ENCODE measurements around the gene AAGAB.

AAGAB gene

GRCh38 chr15:67207555-67208207 lies 46.8 kb downstream of the AAGAB start:
- no peak for DNase-seq
- H3K27me3 Mint-ChIP-seq, result no peaks in the 10 kb centered on the region
- H3K36me3 Mint-ChIP-seq (ENCODE audit: low read depth), result peaks cover 83% of the 10 kb centered on the region
- no peak overlapping the region for H3K27ac Mint-ChIP-seq
- no peaks in the 10 kb centered on the region for H3K9me3 Mint-ChIP-seq
- H3K4me3 Mint-ChIP-seq, result no peak overlapping the region
- H3K4me1 Mint-ChIP-seq (ENCODE audit: low read depth), result no peaks in the 10 kb centered on the region

GRCh38 chr15:67202991-67203390 lies 51.5 kb downstream of the AAGAB start:
- H3K27me3 Mint-ChIP-seq, result no peaks in the 10 kb centered on the region
- peaks cover 96% of the 10 kb centered on the region for H3K36me3 Mint-ChIP-seq (ENCODE audit: low read depth)
- no peak for DNase-seq
- no peak overlapping the region for H3K4me3 Mint-ChIP-seq
- no peaks in the 10 kb centered on the region for H3K9me3 Mint-ChIP-seq
- no peak overlapping the region for H3K27ac Mint-ChIP-seq
- peaks cover 15% of the 10 kb centered on the region for H3K4me1 Mint-ChIP-seq (ENCODE audit: low read depth)

GRCh38 chr15:67202091-67202490 lies 52.4 kb downstream of the AAGAB start:
- peaks cover 17% of the 10 kb centered on the region for H3K4me1 Mint-ChIP-seq (ENCODE audit: low read depth)
- H3K27ac Mint-ChIP-seq, result no peak overlapping the region
- no peaks in the 10 kb centered on the region for H3K9me3 Mint-ChIP-seq
- no peaks in the 10 kb centered on the region for H3K27me3 Mint-ChIP-seq
- no peak for DNase-seq
- H3K36me3 Mint-ChIP-seq (ENCODE audit: low read depth), result peaks cover 96% of the 10 kb centered on the region
- H3K4me3 Mint-ChIP-seq, result no peak overlapping the region

GRCh38 chr15:67201136-67201535 lies 53.3 kb downstream of the AAGAB start:
- peak overlapping the region; percentile 33 for H3K27ac Mint-ChIP-seq
- no peak overlapping the region for H3K4me3 Mint-ChIP-seq
- peaks cover 17% of the 10 kb centered on the region for H3K4me1 Mint-ChIP-seq (ENCODE audit: low read depth)

GRCh38 chr15:67199881-67200763 lies 54.3 kb downstream of the AAGAB start:
- H3K27ac Mint-ChIP-seq, result peak overlapping the region; percentile 20
- H3K4me1 Mint-ChIP-seq (ENCODE audit: low read depth), result peaks cover 17% of the 10 kb centered on the region
- no peaks in the 10 kb centered on the region for H3K9me3 Mint-ChIP-seq
- DNase-seq, result no peak
- peaks cover 95% of the 10 kb centered on the region for H3K36me3 Mint-ChIP-seq (ENCODE audit: low read depth)
- no peaks in the 10 kb centered on the region for H3K27me3 Mint-ChIP-seq
- H3K4me3 Mint-ChIP-seq, result no peak overlapping the region

More at GRCh38 chr15:67201136-67201535, 53.3 kb downstream of the AAGAB start:
- Mint-ChIP-seq H3K36me3 (ENCODE audit: low read depth) (peaks cover 97% of the 10 kb centered on the region), H3K9me3 (no peaks in the 10 kb centered on the region), H3K27me3 (no peaks in the 10 kb centered on the region)
- no peak for DNase-seq

- Mint-ChIP-seq H3K36me3 (ENCODE audit: low read depth) (peaks cover 95% of the 10 kb centered on the region), H3K27ac (peak overlapping the region; percentile 20), H3K27me3 (no peaks in the 10 kb centered on the region), H3K9me3 (no peaks in the 10 kb centered on the region), H3K4me1 (ENCODE audit: low read depth) (peaks cover 17% of the 10 kb centered on the region), H3K4me3 (no peak overlapping the region)
- DNase-seq, result no peak
Observed at GRCh38 chr15:67199391-67199790, 55.1 kb downstream of the AAGAB start.

GRCh38 chr15:67198157-67198754 lies 56.2 kb downstream of the AAGAB start:
- Mint-ChIP-seq H3K4me3 (no peak overlapping the region), H3K27ac (peak overlapping the region; percentile 81), H3K9me3 (no peaks in the 10 kb centered on the region), H3K4me1 (ENCODE audit: low read depth) (peaks cover 17% of the 10 kb centered on the region), H3K27me3 (no peaks in the 10 kb centered on the region), H3K36me3 (ENCODE audit: low read depth) (peaks cover 95% of the 10 kb centered on the region)
- peak; percentile 31 for DNase-seq

- H3K4me1 Mint-ChIP-seq (ENCODE audit: low read depth), result peaks cover 19% of the 10 kb centered on the region
Observed at GRCh38 chr15:67197364-67197695, 57.1 kb downstream of the AAGAB start.

GRCh38 chr15:67196672-67197363 lies 57.6 kb downstream of the AAGAB start:
- H3K9me3 Mint-ChIP-seq, result no peaks in the 10 kb centered on the region
- H3K4me3 Mint-ChIP-seq, result no peak overlapping the region
- peaks cover 96% of the 10 kb centered on the region for H3K36me3 Mint-ChIP-seq (ENCODE audit: low read depth)
- H3K27ac Mint-ChIP-seq, result peak overlapping the region; percentile 35
- no peak for DNase-seq
- H3K4me1 Mint-ChIP-seq (ENCODE audit: low read depth), result peaks cover 24% of the 10 kb centered on the region
- no peaks in the 10 kb centered on the region for H3K27me3 Mint-ChIP-seq

More at GRCh38 chr15:67197364-67197695, 57.1 kb downstream of the AAGAB start:
- peak; percentile 30 for DNase-seq
- Mint-ChIP-seq H3K27me3 (no peaks in the 10 kb centered on the region), H3K36me3 (ENCODE audit: low read depth) (peaks cover 96% of the 10 kb centered on the region), H3K27ac (peak overlapping the region; percentile 35), H3K4me3 (no peak overlapping the region), H3K9me3 (no peaks in the 10 kb centered on the region)

- H3K36me3 Mint-ChIP-seq (ENCODE audit: low read depth), result peaks cover 96% of the 10 kb centered on the region
- no peak for DNase-seq
- peak overlapping the region; percentile 24 for H3K27ac Mint-ChIP-seq
- H3K4me3 Mint-ChIP-seq, result no peak overlapping the region
- H3K27me3 Mint-ChIP-seq, result no peaks in the 10 kb centered on the region
- H3K4me1 Mint-ChIP-seq (ENCODE audit: low read depth), result peaks cover 24% of the 10 kb centered on the region
- no peaks in the 10 kb centered on the region for H3K9me3 Mint-ChIP-seq
Observed at GRCh38 chr15:67196222-67196621, 58.2 kb downstream of the AAGAB start.

- Mint-ChIP-seq H3K27me3 (no peaks in the 10 kb centered on the region), H3K27ac (peak overlapping the region; percentile 76), H3K4me3 (no peak overlapping the region), H3K36me3 (ENCODE audit: low read depth) (peaks cover 95% of the 10 kb centered on the region), H3K9me3 (no peaks in the 10 kb centered on the region), H3K4me1 (ENCODE audit: low read depth) (peaks cover 24% of the 10 kb centered on the region)
- no peak for DNase-seq
Observed at GRCh38 chr15:67195305-67195704, 59.2 kb downstream of the AAGAB start.

- H3K36me3 Mint-ChIP-seq (ENCODE audit: low read depth), result peaks cover 95% of the 10 kb centered on the region
- no peak for DNase-seq
- no peaks in the 10 kb centered on the region for H3K9me3 Mint-ChIP-seq
- H3K27ac Mint-ChIP-seq, result peak overlapping the region; percentile 58
- H3K4me1 Mint-ChIP-seq (ENCODE audit: low read depth), result peaks cover 21% of the 10 kb centered on the region
- H3K27me3 Mint-ChIP-seq, result no peaks in the 10 kb centered on the region
- no peak overlapping the region for H3K4me3 Mint-ChIP-seq
Observed at GRCh38 chr15:67194171-67195114, 60.0 kb downstream of the AAGAB start.

- peaks cover 97% of the 10 kb centered on the region for H3K36me3 Mint-ChIP-seq (ENCODE audit: low read depth)
- H3K4me1 Mint-ChIP-seq (ENCODE audit: low read depth), result peaks cover 13% of the 10 kb centered on the region
- H3K27me3 Mint-ChIP-seq, result no peaks in the 10 kb centered on the region
- no peak overlapping the region for H3K4me3 Mint-ChIP-seq
- H3K27ac Mint-ChIP-seq, result peak overlapping the region; percentile 83
- no peak for DNase-seq
- no peaks in the 10 kb centered on the region for H3K9me3 Mint-ChIP-seq
Observed at GRCh38 chr15:67193223-67193990, 61.1 kb downstream of the AAGAB start.

All from activated T-cell treated with anti-CD3 and anti-CD28 coated beads, Interleukin-2, amount 50 U/mL, for 24 hours (primary cell).